ENCODE measurements around the gene DBH.

The DBH gene

GRCh38 chr9:133682818-133683585 lies 46.8 kb downstream of the DBH start:
- DNase-seq (ENCODE audit: low read depth, low spot score): no peak

- DNase-seq (ENCODE audit: low read depth, low spot score): no peak
Observed at GRCh38 chr9:133683586-133684120, 47.5 kb downstream of the DBH start.

- DNase-seq (ENCODE audit: low read depth, low spot score): no peak
Observed at GRCh38 chr9:133684121-133684935, 48.2 kb downstream of the DBH start.

- no peak for DNase-seq (ENCODE audit: low read depth, low spot score)
Observed at GRCh38 chr9:133684936-133685361, 48.8 kb downstream of the DBH start.

GRCh38 chr9:133685653-133686609 lies 49.8 kb downstream of the DBH start:
- no peak for DNase-seq (ENCODE audit: low read depth, low spot score)

GRCh38 chr9:133686642-133687575 lies 50.7 kb downstream of the DBH start:
- DNase-seq (ENCODE audit: low read depth, low spot score): no peak

- DNase-seq (ENCODE audit: low read depth, low spot score): no peak
Observed at GRCh38 chr9:133687856-133688761, 51.9 kb downstream of the DBH start.

- no peak for DNase-seq (ENCODE audit: low read depth, low spot score)
Observed at GRCh38 chr9:133689151-133689763, 53.1 kb downstream of the DBH start.

- DNase-seq (ENCODE audit: low read depth, low spot score): peak; percentile 25
Observed at GRCh38 chr9:133690081-133690561, 54.0 kb downstream of the DBH start.

GRCh38 chr9:133691191-133691590 lies 55.0 kb downstream of the DBH start:
- DNase-seq (ENCODE audit: low read depth, low spot score): no peak

- DNase-seq (ENCODE audit: low read depth, low spot score): peak; percentile 79
Observed at GRCh38 chr9:133691626-133692363, 55.6 kb downstream of the DBH start.

- DNase-seq (ENCODE audit: low read depth, low spot score): no peak
Observed at GRCh38 chr9:133692364-133692985, 56.3 kb downstream of the DBH start.

- DNase-seq (ENCODE audit: low read depth, low spot score): no peak
Observed at GRCh38 chr9:133693116-133693515, 57.0 kb downstream of the DBH start.

GRCh38 chr9:133693703-133694529 lies 57.8 kb downstream of the DBH start:
- DNase-seq (ENCODE audit: low read depth, low spot score): no peak

GRCh38 chr9:133694686-133695085 lies 58.5 kb downstream of the DBH start:
- no peak for DNase-seq (ENCODE audit: low read depth, low spot score)

GRCh38 chr9:133696071-133696472 lies 59.9 kb downstream of the DBH start:
- DNase-seq (ENCODE audit: low read depth, low spot score): no peak

GRCh38 chr9:133699546-133699945 lies 63.4 kb downstream of the DBH start:
- DNase-seq (ENCODE audit: low read depth, low spot score): no peak

All from astrocyte of the hippocampus (primary cell).